Measurements from ENCODE around the gene B4GALNT4. TPM values are rescaled to one million over a fixed set of nuclear protein-coding genes. Genes with fewer than 3 reads are reported as not detected.
A peak's percentile ranks its signal among the peaks of the same experiment; 100 is the strongest.

Gene B4GALNT4
- total RNA-seq, 1 donor from 2014 or later, result 64.6 TPM

GRCh38 chr11:377174-377865, 8.0 kb downstream of the B4GALNT4 start:
- Histone ChIP-seq H3K27ac (ENCODE audit: low read depth, low read length) (no peak overlapping the region), H4K20me1 (ENCODE audit: insufficient read depth, low read length) (peaks cover under 1% of the 10 kb centered on the region), H3K4me1 (ENCODE audit: insufficient read depth, low read length) (no peaks in the 10 kb centered on the region), H3K4me2 (ENCODE audit: low read length) (no peak overlapping the region), H3K9me3 (ENCODE audit: insufficient read depth, low read depth, low read length) (no peaks in the 10 kb centered on the region), H3K36me3 (ENCODE audit: insufficient read depth, low read length) (no peaks in the 10 kb centered on the region), H3K79me2 (ENCODE audit: insufficient read depth, low read length) (no peaks in the 10 kb centered on the region), H3K9ac (ENCODE audit: low read length) (no peak overlapping the region), H3K27me3 (ENCODE audit: insufficient read depth, low read length) (no peaks in the 10 kb centered on the region), H3K4me3 (ENCODE audit: insufficient read depth, low read depth, low read length) (no peak overlapping the region), H2AFZ (ENCODE audit: low read depth, low read length) (no peak overlapping the region)
- TF ChIP-seq, protein P1, sequence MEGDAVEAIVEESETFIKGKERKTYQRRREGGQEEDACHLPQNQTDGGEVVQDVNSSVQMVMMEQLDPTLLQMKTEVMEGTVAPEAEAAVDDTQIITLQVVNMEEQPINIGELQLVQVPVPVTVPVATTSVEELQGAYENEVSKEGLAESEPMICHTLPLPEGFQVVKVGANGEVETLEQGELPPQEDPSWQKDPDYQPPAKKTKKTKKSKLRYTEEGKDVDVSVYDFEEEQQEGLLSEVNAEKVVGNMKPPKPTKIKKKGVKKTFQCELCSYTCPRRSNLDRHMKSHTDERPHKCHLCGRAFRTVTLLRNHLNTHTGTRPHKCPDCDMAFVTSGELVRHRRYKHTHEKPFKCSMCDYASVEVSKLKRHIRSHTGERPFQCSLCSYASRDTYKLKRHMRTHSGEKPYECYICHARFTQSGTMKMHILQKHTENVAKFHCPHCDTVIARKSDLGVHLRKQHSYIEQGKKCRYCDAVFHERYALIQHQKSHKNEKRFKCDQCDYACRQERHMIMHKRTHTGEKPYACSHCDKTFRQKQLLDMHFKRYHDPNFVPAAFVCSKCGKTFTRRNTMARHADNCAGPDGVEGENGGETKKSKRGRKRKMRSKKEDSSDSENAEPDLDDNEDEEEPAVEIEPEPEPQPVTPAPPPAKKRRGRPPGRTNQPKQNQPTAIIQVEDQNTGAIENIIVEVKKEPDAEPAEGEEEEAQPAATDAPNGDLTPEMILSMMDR (IDR thresholded peaks at IDR 0.05; ENCODE audit: insufficient read depth, low read depth, low read length), result no peak
- TF ChIP-seq EZH2 (IDR thresholded peaks at IDR 0.05; ENCODE audit: insufficient read depth, low read length), result no peak
- Mint-ChIP-seq H3K36me3 (ENCODE audit: low read depth, unreplicated experiment) (peaks cover 16% of the 10 kb centered on the region), H3K4me3 (ENCODE audit: unreplicated experiment) (no peak overlapping the region), H3K4me1 (ENCODE audit: low read depth, unreplicated experiment) (no peaks in the 10 kb centered on the region), H3K27me3 (ENCODE audit: low read depth, unreplicated experiment) (no peaks in the 10 kb centered on the region), H3K27ac (ENCODE audit: unreplicated experiment) (no peak overlapping the region), H3K9me3 (ENCODE audit: unreplicated experiment) (no peaks in the 10 kb centered on the region)
- DNase-seq (ENCODE audit: low read depth) (no peak), FAIRE-seq (no peak)

DNA sequence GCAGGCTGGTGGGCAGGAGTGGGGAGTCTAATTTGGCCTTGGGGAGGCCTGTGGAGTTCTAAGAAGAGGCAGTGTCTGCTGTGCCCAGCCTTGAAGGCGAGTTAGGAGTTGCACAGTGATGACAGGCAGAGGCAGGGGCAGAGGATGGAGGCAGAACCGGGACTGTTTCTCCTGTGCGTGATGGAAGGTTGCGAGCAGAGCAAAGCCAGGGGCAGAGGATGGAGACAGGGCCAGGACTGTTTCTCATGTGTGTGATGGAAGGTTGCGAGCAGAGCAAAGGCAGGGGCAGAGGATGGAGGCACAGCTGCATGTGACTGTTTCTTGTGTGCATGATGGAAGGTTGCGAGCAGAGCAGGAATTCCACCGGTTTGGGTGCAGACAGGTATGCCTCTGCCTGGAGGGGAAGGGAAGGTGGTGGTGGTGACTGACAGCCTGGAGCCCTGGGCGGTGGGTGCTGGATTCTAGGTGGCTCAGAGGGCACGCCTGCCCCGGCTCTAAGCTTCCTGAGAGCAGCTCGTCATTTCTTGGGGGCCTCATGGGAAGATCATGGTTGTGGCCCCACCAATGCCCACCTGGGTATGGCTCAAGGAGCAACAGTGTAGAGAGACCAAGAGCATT, 8.7 kb downstream of the B4GALNT4 start:
- H3K36me3 Mint-ChIP-seq (ENCODE audit: low read depth, unreplicated experiment), result peaks cover 16% of the 10 kb centered on the region
- TF ChIP-seq EZH2 (IDR thresholded peaks at IDR 0.05; ENCODE audit: insufficient read depth, low read length), result no peak
- TF ChIP-seq, protein P1 (IDR thresholded peaks at IDR 0.05; ENCODE audit: insufficient read depth, low read depth, low read length), result no peak
- H3K4me1 ChIP-seq (ENCODE audit: insufficient read depth, low read length), result no peaks in the 10 kb centered on the region
- no peaks in the 10 kb centered on the region for H3K4me1 Mint-ChIP-seq (ENCODE audit: low read depth, unreplicated experiment)
- H3K79me2 ChIP-seq (ENCODE audit: insufficient read depth, low read length), result no peaks in the 10 kb centered on the region
- no peaks in the 10 kb centered on the region for H3K27me3 Mint-ChIP-seq (ENCODE audit: low read depth, unreplicated experiment)
- DNase-seq (ENCODE audit: low read depth), result no peak
- no peak overlapping the region for H3K4me3 ChIP-seq (ENCODE audit: insufficient read depth, low read depth, low read length)
- no peak overlapping the region for H2AFZ ChIP-seq (ENCODE audit: low read depth, low read length)
- peak overlapping the region; percentile 16 for H3K27ac Mint-ChIP-seq (ENCODE audit: unreplicated experiment)
- H4K20me1 ChIP-seq (ENCODE audit: insufficient read depth, low read length), result no peaks in the 10 kb centered on the region
- H3K9me3 Mint-ChIP-seq (ENCODE audit: unreplicated experiment), result no peaks in the 10 kb centered on the region
- no peak overlapping the region for H3K27ac ChIP-seq (ENCODE audit: low read depth, low read length)
- peak overlapping the region; percentile 18 for H3K4me3 Mint-ChIP-seq (ENCODE audit: unreplicated experiment)
- no peaks in the 10 kb centered on the region for H3K36me3 ChIP-seq (ENCODE audit: insufficient read depth, low read length)
- H3K4me2 ChIP-seq (ENCODE audit: low read length), result no peak overlapping the region
- no peak overlapping the region for H3K9ac ChIP-seq (ENCODE audit: low read length)
- FAIRE-seq, result no peak
- H3K9me3 ChIP-seq (ENCODE audit: insufficient read depth, low read depth, low read length), result no peaks in the 10 kb centered on the region
- H3K27me3 ChIP-seq (ENCODE audit: insufficient read depth, low read length), result no peaks in the 10 kb centered on the region
